Breast epithelium (tissue), 3 donors: ENCODE measurements around the gene GDF10.

Source experiments
- POLR2A ChIP-seq: fragments of 450-650 bp; IDR thresholded peaks from one replicate; pipeline ENCODE4 v1.6.1; 2016; ENCODE audit warnings: antibody characterized with exemption, mild to moderate bottlenecking, moderate library complexity
- POLR2AphosphoS5 ChIP-seq, 3 donors: sonication (generic); formaldehyde crosslinking; IDR thresholded peaks; one replicate each; pipeline ENCODE4 v1.6.1; 2017; ENCODE audit warnings: antibody characterized with exemption in 3 of 3
- TF ChIP-seq, protein P1 (sequence below), 3 donors: fragments of 450-650 bp; IDR thresholded peaks; one replicate each; pipeline ENCODE4 v1.5.1; 2016 to 2017; ENCODE audit warnings: antibody characterized with exemption in 3 of 3, mild to moderate bottlenecking in 3 of 3, moderate library complexity in 3 of 3

DNA sequence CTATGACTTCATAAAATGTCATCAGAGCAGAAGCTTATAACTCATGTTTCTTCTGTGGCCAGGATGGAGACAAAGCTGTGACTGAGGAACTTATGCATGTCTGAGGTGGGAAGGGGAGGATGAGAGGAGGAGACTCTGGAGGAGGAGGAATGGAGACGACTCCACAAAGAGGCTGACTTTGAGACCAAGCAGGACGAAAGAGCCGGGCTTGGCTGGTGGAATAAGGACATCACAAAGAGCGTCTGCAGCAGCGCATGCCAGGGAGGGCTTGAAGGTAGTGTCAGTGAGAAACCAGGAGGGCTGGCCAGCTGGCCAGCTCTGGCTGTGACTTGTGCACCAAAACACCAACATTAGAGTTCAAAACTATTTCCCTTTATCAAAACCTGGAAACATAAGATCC is 16.1 kb downstream of the GDF10 start:
- TF ChIP-seq, protein P1, sequence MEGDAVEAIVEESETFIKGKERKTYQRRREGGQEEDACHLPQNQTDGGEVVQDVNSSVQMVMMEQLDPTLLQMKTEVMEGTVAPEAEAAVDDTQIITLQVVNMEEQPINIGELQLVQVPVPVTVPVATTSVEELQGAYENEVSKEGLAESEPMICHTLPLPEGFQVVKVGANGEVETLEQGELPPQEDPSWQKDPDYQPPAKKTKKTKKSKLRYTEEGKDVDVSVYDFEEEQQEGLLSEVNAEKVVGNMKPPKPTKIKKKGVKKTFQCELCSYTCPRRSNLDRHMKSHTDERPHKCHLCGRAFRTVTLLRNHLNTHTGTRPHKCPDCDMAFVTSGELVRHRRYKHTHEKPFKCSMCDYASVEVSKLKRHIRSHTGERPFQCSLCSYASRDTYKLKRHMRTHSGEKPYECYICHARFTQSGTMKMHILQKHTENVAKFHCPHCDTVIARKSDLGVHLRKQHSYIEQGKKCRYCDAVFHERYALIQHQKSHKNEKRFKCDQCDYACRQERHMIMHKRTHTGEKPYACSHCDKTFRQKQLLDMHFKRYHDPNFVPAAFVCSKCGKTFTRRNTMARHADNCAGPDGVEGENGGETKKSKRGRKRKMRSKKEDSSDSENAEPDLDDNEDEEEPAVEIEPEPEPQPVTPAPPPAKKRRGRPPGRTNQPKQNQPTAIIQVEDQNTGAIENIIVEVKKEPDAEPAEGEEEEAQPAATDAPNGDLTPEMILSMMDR (IDR thresholded peaks at IDR 0.05), result no peak
- TF ChIP-seq POLR2A (no peak), POLR2AphosphoS5 (IDR thresholded peaks at IDR 0.05) (no peak)
